B cell (primary cell): ENCODE measurements around the gene RSRC2. TPM values are rescaled to one million over a fixed set of nuclear protein-coding genes. Genes with fewer than 3 reads are reported as not detected.
"Not testable (repeated sequence)": the region's sequence is repeated elsewhere in the genome, so short reads cannot be mapped to it uniquely, and the experiment has no call there.

ENCODE experiments used
- ATAC-seq: fragments of 200-7000 bp; cut with Tn5 transposase; one replicate; pipeline ENCODE4 v1.10.0; 2021; ENCODE audit warnings: low read depth, mild to moderate bottlenecking, moderate number of reproducible peaks, moderate library complexity
- CTCF ChIA-PET: fragments of 350-600 bp; sonication (Branson Sonifier 250); formaldehyde crosslinking; loops from one replicate; lab custom pipeline; 2021; ENCODE audit warnings: antibody characterized with exemption, inconsistent platforms; lab: Charles Lee
- POLR2A ChIA-PET: fragments of 350-600 bp; sonication (Branson Sonifier 250); formaldehyde crosslinking; loops from one replicate; lab custom pipeline; 2021; ENCODE audit warnings: antibody characterized with exemption; lab: Charles Lee
- DNase-seq: peaks from one replicate; pipeline ENCODE4 v3.0.0; 2013
- H2AFZ ChIP-seq: 2 replicates; pipeline ENCODE4 v1.6.1; 2012; ENCODE audit warnings: mild to moderate bottlenecking, low read depth, low read length; ENCODE audit not compliant: insufficient read depth, poor library complexity, severe bottlenecking
- H3K27ac ChIP-seq, 2 donors: 1 replicate in 1 of 2; 2 replicates in 1 of 2; pipeline ENCODE4 v1.5.1; 2012 to 2013; ENCODE audit warnings: low read length in 2 of 2, mild to moderate bottlenecking in 2 of 2, moderate library complexity in 1 of 2
- H3K27me3 ChIP-seq, 4 experiments: fragments of 200-600 bp in 1 of 4; sonication (generic) in 1 of 4; replicated peaks in 1 of 4; 1 replicate in 2 of 4; 2 replicates in 2 of 4; pipeline versions ENCODE4 v1.6.1 to v1.7.0; 2013 to 2016; ENCODE audit warnings: low read length in 3 of 4, mild to moderate bottlenecking in 2 of 4, mixed read lengths in 1 of 4, moderate library complexity in 1 of 4; ENCODE audit not compliant: insufficient read depth in 4 of 4, control insufficient read depth in 3 of 4; ENCODE audit errors: control extremely low read depth in 1 of 4
- H3K36me3 ChIP-seq, 2 experiments: replicated peaks in 1 of 2; 1 replicate in 1 of 2; 2 replicates in 1 of 2; pipeline versions ENCODE4 v1.6.1 to v1.7.1; 2013; ENCODE audit warnings: low read length in 1 of 2; ENCODE audit not compliant: insufficient read depth in 2 of 2, control insufficient read depth in 1 of 2; ENCODE audit errors: control extremely low read depth in 1 of 2, extremely low read depth in 1 of 2
- H3K4me1 ChIP-seq, 2 donors: fragments of 200-600 bp in 1 of 2; sonication (generic) in 1 of 2; 1 replicate in 1 of 2; 2 replicates in 1 of 2; pipeline versions ENCODE4 v1.5.1 to v1.6.1; 2013 to 2017; ENCODE audit warnings: low read length in 2 of 2; ENCODE audit not compliant: control insufficient read depth in 2 of 2, insufficient read depth in 2 of 2
- H3K4me2 ChIP-seq: replicated peaks from 2 replicates; pipeline ENCODE3; 2012; ENCODE audit warnings: mild to moderate bottlenecking, low read depth, low read length; ENCODE audit not compliant: poor library complexity, severe bottlenecking
- H3K4me3 ChIP-seq, 5 experiments: fragments of 200-600 bp in 1 of 5; sonication (generic) in 1 of 5; 1 replicate in 3 of 5; 2 replicates in 2 of 5; pipeline versions ENCODE4 v1.5.1 to v1.7.0; 2011 to 2016; ENCODE audit warnings: low read length in 4 of 5, mild to moderate bottlenecking in 4 of 5, low read depth in 2 of 5, control low read depth in 1 of 5, moderate library complexity in 1 of 5; ENCODE audit not compliant: insufficient read depth in 1 of 5; ENCODE audit errors: control extremely low read depth in 1 of 5, extremely low read depth in 1 of 5
- H3K79me2 ChIP-seq: fragments of 200-600 bp; sonication (generic); one replicate; pipeline ENCODE4 v1.6.0; 2016; ENCODE audit warnings: low read length; ENCODE audit not compliant: control insufficient read depth, insufficient read depth
- H3K9ac ChIP-seq: fragments of 200-600 bp; sonication (generic); 2 replicates; pipeline ENCODE4 v1.6.1; 2017; ENCODE audit warnings: mild to moderate bottlenecking, low read length, moderate library complexity
- H3K9me3 ChIP-seq, 3 donors: one replicate each; pipeline versions ENCODE4 v1.6.1 to v1.7.1; 2013; ENCODE audit warnings: low read length in 2 of 3; ENCODE audit not compliant: control insufficient read depth in 2 of 3, insufficient read depth in 1 of 3; ENCODE audit errors: control extremely low read depth in 1 of 3
- H4K20me1 ChIP-seq: 2 replicates; pipeline ENCODE4 v1.6.0; 2012; ENCODE audit warnings: mild to moderate bottlenecking, low read length; ENCODE audit not compliant: insufficient read depth, control insufficient read depth, poor library complexity, severe bottlenecking
- H3K27ac Mint-ChIP-seq: one replicate; pipeline ENCODE4 v1.8.0; 2021; ENCODE audit warnings: mixed read lengths
- H3K27me3 Mint-ChIP-seq: one replicate; pipeline ENCODE4 v1.8.0; 2021; ENCODE audit warnings: mixed read lengths
- H3K4me1 Mint-ChIP-seq: one replicate; pipeline ENCODE4 v1.8.0; 2021; ENCODE audit warnings: mixed read lengths
- H3K4me3 Mint-ChIP-seq: one replicate; pipeline ENCODE4 v1.8.0; 2021; ENCODE audit warnings: mixed read lengths
- H3K9me3 Mint-ChIP-seq: one replicate; pipeline ENCODE4 v1.8.0; 2022; ENCODE audit warnings: mixed read lengths; ENCODE audit not compliant: insufficient read depth
- CTCF ChIP-seq: fragments of 200-600 bp; IDR thresholded peaks from one replicate; pipeline ENCODE4 v1.8.0; 2022; ENCODE audit warnings: antibody characterized with exemption, mild to moderate bottlenecking
- EZH2 ChIP-seq: IDR thresholded peaks from 2 replicates; pipeline ENCODE4 v1.6.1; 2012; ENCODE audit warnings: borderline replicate concordance, low read depth, mild to moderate bottlenecking, moderate library complexity, low read length; ENCODE audit not compliant: insufficient read depth, poor library complexity, severe bottlenecking
- WGBS: methylation state at CpG from one replicate; pipeline ENCODE4 v1.1.5; 2013; ENCODE audit warnings: missing lambda C conversion rate; ENCODE audit not compliant: insufficient coverage; 5-methylcytosine and 5-hydroxymethylcytosine counted together
- intact Hi-C: fragments of 100-400 bp; cut with micrococcal nuclease; formaldehyde crosslinking; loops from one replicate; pipeline ENCODE4 v1.10.0; 2022
- polyA plus RNA-seq: library from polyadenylated mRNA; depleted of rRNA; stranded (reverse); fragments of >200 nt; gene quantifications from 2 replicates; pipeline ENCODE4 v1.2.3, GENCODE V29; 2012
- total RNA-seq, 2 donors: library from RNA; stranded (reverse); fragments of 120-200 nt in 1 of 2; gene quantifications; 1 replicate in 1 of 2; 2 replicates in 1 of 2; pipeline versions ENCODE4 v1.2.3 to v1.2.4, GENCODE V29; 2013 to 2022

The RSRC2 gene
- total and polyA plus RNA-seq, 2 donors (not counting 1 experiment from before 2014, with no cell fraction given) = 56.2 to 151 TPM

DNA sequence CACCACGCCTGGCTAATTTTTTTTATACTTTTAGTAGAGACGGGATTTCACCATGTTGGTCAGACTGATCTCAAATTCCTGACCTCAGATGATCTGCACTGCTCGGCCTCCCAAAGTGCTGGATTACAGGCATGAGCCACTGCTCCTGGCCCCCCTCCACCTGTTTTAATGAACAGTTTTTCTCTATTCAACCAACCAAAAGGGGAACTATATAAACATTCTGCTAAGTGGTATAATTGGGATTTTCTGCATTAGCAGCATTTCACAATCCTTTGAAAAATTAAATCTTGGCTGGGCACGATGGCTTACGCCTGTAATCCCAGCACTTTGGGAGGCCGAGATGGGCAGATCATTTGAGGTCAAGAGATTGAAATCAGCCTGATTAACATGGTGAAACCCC, 45.1 kb upstream of the RSRC2 start:
- H4K20me1 ChIP-seq = no peaks in the 10 kb centered on the region
- 94% methylated on average over 3 of the region's 6 CpGs for WGBS
- peaks cover 10 to 42% of the 10 kb centered on the region in 2 experiments for H3K36me3 ChIP-seq
- Mint-ChIP-seq H3K4me3 (no peak overlapping the region), H3K4me1 (no peaks in the 10 kb centered on the region), H3K9me3 (no peaks in the 10 kb centered on the region), H3K27me3 (no peaks in the 10 kb centered on the region), H3K27ac (no peak overlapping the region)
- CTCF ChIA-PET = no interaction called here
- intact Hi-C loops = no loop called here
- H3K4me1 ChIP-seq = no peaks in the 10 kb centered on the region
- TF ChIP-seq CTCF (no peak), EZH2 (no peak)
- H3K79me2 ChIP-seq = no peaks in the 10 kb centered on the region
- H3K27me3 ChIP-seq = no peaks in the 10 kb centered on the region
- POLR2A ChIA-PET = no interaction called here
- H3K27ac ChIP-seq = no peak overlapping the region
- H3K9ac ChIP-seq = no peak overlapping the region
- H3K4me3 ChIP-seq = no peak overlapping the region
- no peak for DNase-seq
- H3K9me3 ChIP-seq = no peaks in the 10 kb centered on the region
- no peak for ATAC-seq
- no peak overlapping the region for H2AFZ ChIP-seq
- H3K4me2 ChIP-seq = no peak overlapping the region

- H3K27ac Mint-ChIP-seq, DNase-seq, H3K27me3 Mint-ChIP-seq, ATAC-seq, H2AFZ ChIP-seq, H3K4me3 Mint-ChIP-seq, H3K9me3 ChIP-seq, H3K27me3 ChIP-seq, H4K20me1 ChIP-seq, H3K27ac ChIP-seq, H3K9ac ChIP-seq, CTCF ChIA-PET, H3K79me2 ChIP-seq, POLR2A ChIA-PET, H3K4me3 ChIP-seq, intact Hi-C loops, H3K4me1 ChIP-seq, H3K4me2 ChIP-seq, H3K4me1 Mint-ChIP-seq, H3K9me3 Mint-ChIP-seq: not testable (repeated sequence)
- WGBS = 100% methylated on average over 2 of the region's 3 CpGs
- H3K36me3 ChIP-seq = peaks cover 6 to 28% of the 10 kb centered on the region in 2 experiments
These were observed 43.3 kb upstream of the RSRC2 start for GRCh38 chr12:122570006-122570405.
